Measurements from ENCODE around the gene FICD. TPM values are rescaled to one million over a fixed set of nuclear protein-coding genes. Genes with fewer than 3 reads are reported as not detected.
A peak's percentile ranks its signal among the peaks of the same experiment; 100 is the strongest.

The FICD gene
- 1 to 10 TPM; 5.6 to 7.2 (median 6.5) TPM for total RNA-seq

DNA sequence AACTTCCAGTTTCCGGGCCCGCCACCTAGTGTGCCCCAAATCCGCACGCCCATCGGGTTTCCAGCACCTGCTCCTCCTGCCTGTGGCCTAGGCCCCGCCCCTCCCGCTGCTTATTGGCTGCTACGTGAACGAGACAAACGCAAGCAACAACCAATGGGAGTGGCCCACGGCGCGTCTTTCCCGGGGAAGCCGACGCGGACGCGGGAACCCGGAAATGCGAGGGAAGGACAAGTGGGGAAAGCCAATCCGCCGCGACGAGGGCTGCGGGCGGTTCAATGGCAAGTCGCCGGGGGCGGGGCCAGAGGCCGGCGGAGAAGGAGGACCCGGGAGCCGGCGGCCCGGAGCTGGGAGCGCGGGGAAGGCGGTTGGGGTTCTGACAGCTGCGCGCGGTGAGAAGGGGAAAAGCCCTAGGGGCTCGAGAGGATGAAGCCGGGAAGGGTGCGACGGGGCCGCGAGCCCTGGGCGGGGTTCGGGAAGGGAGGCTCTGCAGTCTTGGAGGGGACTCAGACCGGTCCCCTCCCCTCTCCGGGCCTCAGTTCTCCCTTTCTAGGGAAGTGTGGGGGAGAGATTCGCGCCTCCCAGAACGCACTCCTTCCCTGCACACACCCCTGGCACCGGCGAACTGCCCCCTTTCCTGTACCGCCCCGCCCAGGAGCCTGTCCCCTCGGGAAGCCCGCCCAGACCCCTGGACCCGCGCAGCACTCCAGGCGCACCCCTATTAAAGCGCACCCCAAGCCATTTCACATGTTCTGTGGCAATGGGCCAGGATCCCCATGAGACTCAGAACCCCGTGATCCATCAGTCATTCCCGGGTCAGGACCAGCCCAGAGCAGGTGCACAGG is at the start of gene FICD:
FICD (plus strand) TSS at position 305 of the 842 bp plus-strand sequence. CDS start 1,696 bp downstream, outside the sequence.
- intact Hi-C loops (cut with DNase I), result loop anchor here (5.0 kb wide), 2 partner anchors 323 to 523 kb away; no protein-coding TSS in a partner anchor
- DNase-seq (ENCODE audit: extremely low spot score), result peak; percentile 100
- Histone ChIP-seq H3K9me3 (no peaks in the 10 kb centered on the region), H3K27ac (replicated peaks in 1 of 4) (peak within 1 kb of the TSS; percentile 74 to 84 (median 78)), H3K27me3 (no peaks in the 10 kb centered on the region), H3K4me1 (peaks cover 13 to 37% (median 26%) of the 10 kb centered on the region in 4 donors), H3K36me3 (peaks cover 15 to 37% (median 30%) of the 10 kb centered on the region in 4 donors), H3K4me3 (peak within 1 kb of the TSS; percentile 74 to 94 (median 86))
- under 1% methylated on average over 35 of the region's 67 CpGs for WGBS
- TF ChIP-seq EP300 (IDR thresholded peaks at IDR 0.05), result no peak
- TF ChIP-seq, protein P1, sequence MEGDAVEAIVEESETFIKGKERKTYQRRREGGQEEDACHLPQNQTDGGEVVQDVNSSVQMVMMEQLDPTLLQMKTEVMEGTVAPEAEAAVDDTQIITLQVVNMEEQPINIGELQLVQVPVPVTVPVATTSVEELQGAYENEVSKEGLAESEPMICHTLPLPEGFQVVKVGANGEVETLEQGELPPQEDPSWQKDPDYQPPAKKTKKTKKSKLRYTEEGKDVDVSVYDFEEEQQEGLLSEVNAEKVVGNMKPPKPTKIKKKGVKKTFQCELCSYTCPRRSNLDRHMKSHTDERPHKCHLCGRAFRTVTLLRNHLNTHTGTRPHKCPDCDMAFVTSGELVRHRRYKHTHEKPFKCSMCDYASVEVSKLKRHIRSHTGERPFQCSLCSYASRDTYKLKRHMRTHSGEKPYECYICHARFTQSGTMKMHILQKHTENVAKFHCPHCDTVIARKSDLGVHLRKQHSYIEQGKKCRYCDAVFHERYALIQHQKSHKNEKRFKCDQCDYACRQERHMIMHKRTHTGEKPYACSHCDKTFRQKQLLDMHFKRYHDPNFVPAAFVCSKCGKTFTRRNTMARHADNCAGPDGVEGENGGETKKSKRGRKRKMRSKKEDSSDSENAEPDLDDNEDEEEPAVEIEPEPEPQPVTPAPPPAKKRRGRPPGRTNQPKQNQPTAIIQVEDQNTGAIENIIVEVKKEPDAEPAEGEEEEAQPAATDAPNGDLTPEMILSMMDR (IDR thresholded peaks at IDR 0.05), result no peak
- peak; percentile 76 to 94 for TF ChIP-seq POLR2AphosphoS5 (IDR thresholded peaks at IDR 0.05)
- TF ChIP-seq POLR2A (IDR thresholded peaks at IDR 0.05; ENCODE audit: low read depth), result no peak

DNA sequence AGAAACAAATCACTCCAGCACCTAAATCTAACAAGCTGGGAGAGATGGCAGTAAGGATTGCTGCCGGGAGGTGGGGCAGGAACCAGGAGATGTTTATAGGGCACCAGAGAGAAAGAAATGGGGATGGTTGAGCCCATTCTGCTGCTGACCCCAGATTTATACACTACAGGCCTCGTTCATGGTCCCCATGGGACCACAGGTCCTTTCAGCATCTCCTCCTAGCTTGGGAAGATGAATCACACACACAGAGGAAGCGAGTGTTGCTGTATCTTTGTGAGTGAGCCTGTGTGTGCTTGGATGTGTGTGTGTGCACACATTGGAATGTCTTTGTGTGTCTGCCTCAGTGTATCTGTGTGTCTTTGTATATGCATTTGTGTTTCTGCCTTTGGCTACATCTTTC is 49.7 kb upstream of the FICD start:
- Histone ChIP-seq H3K4me3 (no peak overlapping the region), H3K4me1 (no peaks in the 10 kb centered on the region), H3K27me3 (peaks cover 0 to 55% (median 5%) of the 10 kb centered on the region in 4 donors), H3K27ac (replicated peaks in 1 of 4) (no peak overlapping the region), H3K9me3 (no peaks in the 10 kb centered on the region), H3K36me3 (no peaks in the 10 kb centered on the region)
- WGBS, result 65% methylated on average over 3 of the region's 3 CpGs
- intact Hi-C loops (cut with DNase I), result no loop called here
- DNase-seq (ENCODE audit: extremely low spot score), result no peak
- TF ChIP-seq POLR2A (IDR thresholded peaks at IDR 0.05; ENCODE audit: low read depth) (no peak), POLR2AphosphoS5 (IDR thresholded peaks at IDR 0.05) (no peak), EP300 (IDR thresholded peaks at IDR 0.05) (no peak)
- TF ChIP-seq, protein P1 (IDR thresholded peaks at IDR 0.05), result no peak

DNA sequence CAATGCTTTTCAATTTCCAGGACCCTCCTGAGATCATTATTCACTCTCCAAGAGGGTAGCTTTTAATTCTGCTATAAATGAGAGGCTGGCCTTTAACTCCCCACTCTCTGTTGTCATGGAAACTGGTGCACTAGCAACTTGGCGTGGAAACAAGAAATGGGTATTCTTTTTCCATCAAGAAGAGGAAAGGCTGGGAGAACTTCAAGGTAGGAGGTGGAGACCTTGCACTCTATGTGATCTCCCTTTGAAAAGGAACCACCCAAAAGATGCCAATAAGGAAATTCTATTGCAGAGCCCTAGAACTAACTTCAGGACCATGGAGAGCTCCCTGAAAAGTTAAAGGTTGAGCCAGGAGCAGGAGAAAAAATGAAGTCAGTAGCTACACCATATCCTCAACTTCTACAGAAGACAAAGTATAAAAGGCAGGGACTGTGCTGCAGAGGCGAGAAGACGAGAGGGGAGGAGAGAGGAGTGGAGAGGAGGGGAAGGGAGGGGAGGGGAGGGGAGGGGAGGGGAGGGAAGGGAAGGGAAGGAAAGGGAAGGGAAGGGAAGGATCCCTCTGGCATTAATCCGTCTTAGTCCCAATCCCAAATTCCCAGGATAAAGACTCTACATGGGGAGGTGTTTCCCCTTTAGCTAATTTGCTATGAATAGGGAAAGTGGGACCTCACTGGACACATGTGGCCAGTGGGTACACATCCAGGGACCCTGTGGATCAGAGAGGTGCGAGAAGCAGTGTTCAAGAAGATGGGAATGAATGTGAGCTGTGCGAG is 46.7 kb upstream of the FICD start:
- H3K36me3 ChIP-seq, result no peaks in the 10 kb centered on the region
- whole genome bisulfite sequencing, result 58% methylated on average over 5 of the region's 6 CpGs
- H3K9me3 ChIP-seq, result no peaks in the 10 kb centered on the region
- H3K4me1 ChIP-seq, result no peaks in the 10 kb centered on the region
- no peak overlapping the region for H3K4me3 ChIP-seq
- TF ChIP-seq, protein P1 (IDR thresholded peaks at IDR 0.05), result no peak
- TF ChIP-seq POLR2A (IDR thresholded peaks at IDR 0.05; ENCODE audit: low read depth) (no peak), POLR2AphosphoS5 (IDR thresholded peaks at IDR 0.05) (no peak), EP300 (IDR thresholded peaks at IDR 0.05) (no peak)
- H3K27me3 ChIP-seq, result peaks cover 0 to 40% (median 3%) of the 10 kb centered on the region in 4 donors
- no peak for DNase-seq (ENCODE audit: extremely low spot score)
- intact Hi-C loops (cut with DNase I), result no loop called here
- H3K27ac ChIP-seq (replicated peaks in 1 of 4), result no peak overlapping the region

DNA sequence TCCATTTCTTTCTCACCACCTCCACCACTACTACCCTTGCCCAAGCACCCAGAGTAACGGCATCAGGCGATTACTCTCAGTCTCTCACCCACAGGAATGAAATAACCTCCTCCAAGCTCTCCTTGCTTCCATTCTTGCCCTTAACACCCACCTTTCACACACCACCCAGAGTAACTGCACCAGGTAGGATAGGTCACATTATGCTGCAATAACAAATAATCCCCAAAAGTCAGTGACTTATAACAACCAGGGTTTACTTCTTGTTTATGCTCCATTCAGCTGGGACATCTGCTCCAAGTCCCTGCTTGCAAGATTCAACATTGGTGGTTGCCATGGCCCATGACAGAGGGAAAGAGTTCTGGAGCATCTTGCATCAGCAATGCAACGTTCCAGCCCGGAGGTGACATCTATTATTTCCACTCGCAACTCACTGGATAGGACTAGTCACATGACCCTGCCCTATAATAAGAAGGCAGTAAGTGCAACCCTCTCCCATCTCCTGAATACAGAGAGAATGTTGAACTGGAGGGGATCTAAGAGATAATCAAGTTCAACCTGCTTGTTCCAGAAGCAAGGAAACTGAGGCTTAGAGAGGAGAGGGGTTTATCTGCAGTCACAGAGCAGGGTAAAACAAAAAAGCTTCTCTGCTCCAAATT is 41.5 kb upstream of the FICD start:
- no peak overlapping the region for H3K27ac ChIP-seq (replicated peaks in 1 of 4)
- no peak overlapping the region for H3K4me3 ChIP-seq
- TF ChIP-seq EP300 (IDR thresholded peaks at IDR 0.05), result no peak
- TF ChIP-seq, protein P1 (IDR thresholded peaks at IDR 0.05), result no peak
- no peaks in the 10 kb centered on the region for H3K4me1 ChIP-seq
- intact Hi-C loops (cut with DNase I), result no loop called here
- no peak for DNase-seq (ENCODE audit: extremely low spot score)
- no peaks in the 10 kb centered on the region for H3K36me3 ChIP-seq
- WGBS, result 76% methylated on average over 5 of the region's 5 CpGs
- no peaks in the 10 kb centered on the region for H3K9me3 ChIP-seq
- H3K27me3 ChIP-seq, result peaks cover 0 to 34% (median 0%) of the 10 kb centered on the region in 4 donors

Data from esophagus muscularis mucosa (tissue), 4 donors.